SK-N-MC (cell line): ENCODE measurements around the gene MYD88.

ENCODE experiments used
- EZH2 ChIP-seq: fragments of 200-600 bp; sonication (generic); IDR thresholded peaks from one replicate; pipeline ENCODE4 v1.6.1; 2017; ENCODE audit warnings: antibody characterized with exemption
- FOXP2 ChIP-seq: optimal IDR thresholded peaks from 2 replicates; pipeline ENCODE3; 2011; ENCODE audit warnings: mild to moderate bottlenecking, moderate library complexity; ENCODE audit not compliant: insufficient read depth; ENCODE audit errors: extremely low read length, control extremely low read depth
- POLR2AphosphoS5 ChIP-seq: IDR thresholded peaks from 2 replicates; pipeline ENCODE4 v1.6.1; 2012; ENCODE audit warnings: mild to moderate bottlenecking, low read depth, low read length, borderline replicate concordance

- TF ChIP-seq POLR2AphosphoS5 (no peak), EZH2 (no peak), FOXP2 (no peak)
Measured at GRCh38 chr3:38163117-38163840, 24.8 kb downstream of the MYD88 start.
